ENCODE data around the gene PPEF1.
"Not testable (repeated sequence)": the region's sequence is repeated elsewhere in the genome, so short reads cannot be mapped to it uniquely, and the experiment has no call there.

The PPEF1 gene

GRCh38 chrX:18797141-18797540 lies 89.7 kb downstream of the PPEF1 start:
- no peak for DNase-seq (ENCODE audit: low read depth)

- DNase-seq (ENCODE audit: low read depth) = no peak
Observed at GRCh38 chrX:18799911-18800310, 92.5 kb downstream of the PPEF1 start.

GRCh38 chrX:18809641-18810040 lies 102.2 kb downstream of the PPEF1 start:
- DNase-seq (ENCODE audit: low read depth) = no peak

DNA sequence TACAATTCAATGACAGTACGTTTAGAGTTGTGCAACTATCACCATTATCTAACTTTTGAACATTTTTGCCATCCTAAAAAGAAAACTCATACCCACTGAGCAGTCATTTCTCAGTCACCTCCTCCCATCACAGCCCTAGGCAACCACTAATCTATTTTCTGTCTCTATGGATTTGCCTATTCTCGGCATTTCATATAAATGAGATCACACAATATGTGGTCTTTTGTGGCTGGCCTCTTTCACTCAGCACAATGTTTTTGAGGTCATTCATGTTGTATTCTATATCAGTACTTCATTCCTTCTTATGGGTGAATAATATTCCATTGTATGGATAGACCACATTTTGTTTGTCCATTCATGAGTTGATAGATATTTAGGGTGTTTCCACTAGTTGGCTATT lies 103.0 kb downstream of the PPEF1 start:
- no peak for DNase-seq (ENCODE audit: low read depth)

- DNase-seq (ENCODE audit: low read depth) = no peak
Observed at GRCh38 chrX:18825375-18825774, 117.9 kb downstream of the PPEF1 start.

DNA sequence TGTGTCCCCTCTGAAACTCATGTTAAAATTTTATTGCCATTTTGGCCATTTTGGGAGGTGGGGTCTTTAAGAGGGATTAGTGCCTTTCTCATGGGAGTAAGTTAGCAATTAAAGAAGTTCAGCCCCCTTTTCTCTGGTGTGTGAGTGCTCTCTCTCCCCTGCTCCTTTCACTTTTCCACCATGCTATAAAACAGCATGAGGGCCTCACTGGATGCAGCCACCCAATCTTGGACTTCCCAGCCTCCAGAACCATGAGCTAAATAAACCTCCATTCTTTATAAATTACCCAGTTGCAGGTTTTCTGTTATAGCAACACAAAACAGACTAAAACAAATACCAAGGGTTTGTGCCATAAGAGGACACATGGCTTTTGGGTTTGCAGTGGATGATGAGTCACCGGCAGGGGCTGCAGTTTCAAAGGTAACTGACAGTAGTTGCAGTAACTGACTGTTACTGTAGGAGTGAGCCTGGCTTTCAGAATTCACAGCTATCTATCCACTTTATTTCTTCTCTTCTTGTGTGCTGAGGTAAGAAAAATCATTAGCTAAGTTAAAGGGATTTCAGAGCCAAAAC lies 121.5 kb downstream of the PPEF1 start:
- no peak for DNase-seq (ENCODE audit: low read depth)

- DNase-seq (ENCODE audit: low read depth) = no peak
Observed at GRCh38 chrX:18833071-18833731, 125.8 kb downstream of the PPEF1 start.

GRCh38 chrX:18847901-18848300 lies 140.5 kb downstream of the PPEF1 start:
- DNase-seq (ENCODE audit: low read depth) = not testable (repeated sequence)

GRCh38 chrX:18855919-18856644 lies 148.6 kb downstream of the PPEF1 start:
- no peak for DNase-seq (ENCODE audit: low read depth)

GRCh38 chrX:18856645-18856997 lies 149.2 kb downstream of the PPEF1 start:
- DNase-seq (ENCODE audit: low read depth) = no peak

DNA sequence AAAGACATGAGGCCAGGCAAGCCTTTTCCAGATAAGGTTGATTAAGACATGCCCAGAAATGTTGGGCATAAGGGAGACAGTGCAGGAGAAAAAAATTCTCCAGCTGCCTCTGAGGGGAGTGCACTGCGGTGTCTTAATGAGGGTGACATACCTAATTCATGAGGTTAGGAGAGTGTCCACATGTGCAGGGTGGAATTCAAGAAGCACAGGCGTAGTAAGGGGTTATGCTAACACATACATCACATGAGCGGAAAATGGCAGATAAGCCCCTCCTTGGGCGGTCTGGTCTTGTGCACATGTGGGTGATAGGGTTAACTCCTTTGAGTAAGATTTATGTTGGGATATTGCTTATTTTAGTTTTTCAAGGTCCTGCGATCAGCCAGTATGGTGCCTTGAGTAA lies 154.1 kb downstream of the PPEF1 start:
- no peak for DNase-seq (ENCODE audit: low read depth)

DNA sequence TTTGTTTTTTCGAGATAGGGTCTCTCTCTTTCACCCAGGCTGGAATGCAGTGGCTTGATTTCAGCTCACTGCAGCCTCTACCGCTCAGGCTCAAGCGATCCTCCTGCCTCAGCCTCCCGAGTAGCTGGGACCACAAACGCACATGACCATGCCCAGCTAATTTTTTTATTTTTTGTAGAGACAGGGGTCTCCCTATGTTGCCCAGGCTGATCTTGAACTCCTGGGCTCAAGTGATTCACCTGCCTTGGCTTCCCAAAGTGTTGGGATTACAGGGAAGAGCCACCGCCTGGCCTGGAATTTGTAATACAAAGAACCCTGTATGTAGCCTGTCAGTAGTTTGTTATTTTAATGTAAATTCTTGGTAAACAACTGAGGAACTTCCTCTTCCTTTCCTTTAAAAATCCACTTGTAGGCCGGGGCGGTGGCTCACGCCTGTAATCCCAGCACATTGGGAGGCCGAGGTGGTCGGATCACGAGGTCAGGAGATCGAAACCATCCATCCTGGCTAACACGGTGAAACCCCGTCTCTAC lies 157.0 kb downstream of the PPEF1 start:
- DNase-seq (ENCODE audit: low read depth) = no peak

- DNase-seq (ENCODE audit: low read depth) = no peak
Observed at GRCh38 chrX:18871161-18871890, 163.9 kb downstream of the PPEF1 start.

DNA sequence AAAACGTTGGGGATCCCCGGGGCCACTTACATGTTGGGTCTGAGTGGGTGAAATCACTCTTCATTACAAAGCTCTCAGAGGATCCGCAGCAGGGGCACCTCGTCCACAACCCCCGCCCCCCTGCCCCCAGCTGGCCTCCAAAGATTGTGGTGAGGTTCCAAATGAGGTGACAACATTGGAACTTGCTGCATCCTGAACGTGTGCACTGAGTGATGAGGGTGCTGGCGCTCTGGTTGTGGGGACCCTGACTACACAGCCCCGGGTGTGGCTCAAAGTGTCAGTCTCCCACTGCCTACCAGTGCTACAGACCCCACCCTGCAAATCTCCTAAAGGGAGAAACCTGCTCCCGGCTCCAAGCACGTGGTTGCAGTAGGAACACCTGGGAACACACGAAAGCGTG lies 164.5 kb downstream of the PPEF1 start:
- no peak for DNase-seq (ENCODE audit: low read depth)

- DNase-seq (ENCODE audit: low read depth) = no peak
Observed at GRCh38 chrX:18872621-18873020, 165.2 kb downstream of the PPEF1 start.

DNA sequence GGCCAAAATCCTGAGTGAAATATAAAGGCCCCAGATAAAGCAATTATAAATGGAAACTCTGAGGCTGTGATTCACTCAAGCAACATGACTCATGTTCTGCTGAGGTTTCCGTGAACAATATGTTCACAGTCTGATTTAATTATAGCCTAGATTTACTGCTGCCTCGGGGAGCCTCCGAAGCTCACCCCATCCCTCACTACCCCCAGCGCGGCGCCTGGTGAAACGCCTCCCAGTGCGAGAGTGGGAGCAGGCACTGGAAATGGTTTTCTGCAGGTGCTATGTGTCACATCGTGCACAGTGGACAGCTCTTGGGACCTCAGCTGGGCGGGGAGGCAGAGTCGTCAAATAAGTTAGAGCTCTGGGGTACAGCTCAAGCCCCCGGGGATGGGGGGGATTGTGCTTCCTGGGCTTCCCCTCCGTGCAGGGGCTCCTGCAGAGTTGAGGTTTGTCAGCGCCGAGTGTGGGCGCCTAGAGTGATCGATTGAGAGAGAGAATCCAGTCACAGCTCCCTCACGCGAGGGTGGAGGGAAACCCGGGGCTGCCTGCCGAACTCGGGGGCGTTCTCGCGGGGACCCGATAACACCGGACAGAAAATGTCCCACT lies 165.8 kb downstream of the PPEF1 start:
- no peak for DNase-seq (ENCODE audit: low read depth)

DNA sequence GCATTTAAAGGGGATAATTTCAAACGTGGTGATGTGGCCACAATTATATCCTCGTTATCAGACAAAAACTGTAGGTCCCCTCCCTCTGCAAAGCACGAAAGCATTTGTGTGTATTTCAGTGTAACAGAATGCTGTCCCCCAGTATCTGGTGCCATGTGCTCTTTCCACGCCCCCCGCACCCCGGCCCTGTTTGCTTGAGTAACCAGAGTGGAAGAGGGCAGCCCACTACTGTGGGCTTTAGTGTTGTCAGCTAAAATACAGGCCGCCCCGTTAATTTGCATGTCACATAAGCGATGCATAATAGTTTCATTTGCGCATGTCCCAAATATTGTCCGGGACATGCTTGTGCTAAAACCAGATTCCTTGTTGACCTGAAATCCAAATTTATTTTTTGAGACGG lies 166.4 kb downstream of the PPEF1 start:
- DNase-seq (ENCODE audit: low read depth) = no peak

GRCh38 chrX:18874560-18875255 lies 167.3 kb downstream of the PPEF1 start:
- DNase-seq (ENCODE audit: low read depth) = no peak

- DNase-seq (ENCODE audit: low read depth) = no peak
Observed at GRCh38 chrX:18875256-18875878, 167.9 kb downstream of the PPEF1 start.

GRCh38 chrX:18877469-18877868 lies 170.0 kb downstream of the PPEF1 start:
- no peak for DNase-seq (ENCODE audit: low read depth)

All from activated T-cell treated with anti-CD3 and anti-CD28 coated beads for 1 hour (primary cell).